Stomach (tissue), 9 donors: ENCODE data around the gene TSPAN3. TPM values are rescaled to one million over a fixed set of nuclear protein-coding genes. Genes with fewer than 3 reads are reported as not detected.

Source experiments
- DNase-seq, 2 donors: peaks; one replicate each; pipeline versions ENCODE4 v3.0.0 to v3.0.0-alpha.2; 2013 to 2019
- H3K27ac ChIP-seq, 5 donors: fragments of 200-600 bp in 4 of 5; sonication (generic) in 4 of 5; one replicate each; pipeline ENCODE4 v1.5.1; 2013 to 2019; ENCODE audit warnings: mild to moderate bottlenecking in 1 of 5, moderate library complexity in 1 of 5
- H3K27me3 ChIP-seq, 3 donors: fragments of 200-600 bp; sonication (generic); one replicate each; pipeline ENCODE4 v1.5.1; 2017 to 2019; ENCODE audit warnings: mixed run types in 1 of 3
- H3K36me3 ChIP-seq, 4 donors: fragments of 200-600 bp; sonication (generic); 1 replicate in 3 of 4; 2 replicates in 1 of 4; pipeline ENCODE4 v1.5.1; 2016 to 2019
- H3K4me1 ChIP-seq, 4 donors: fragments of 200-600 bp; sonication (generic); one replicate each; pipeline ENCODE4 v1.5.1; 2016 to 2019
- H3K4me3 ChIP-seq, 4 donors: fragments of 200-600 bp; sonication (generic) in 3 of 4; one replicate each; pipeline ENCODE4 v1.5.1; 2016 to 2019; ENCODE audit warnings: mild to moderate bottlenecking in 1 of 4
- H3K9me3 ChIP-seq, 4 donors: fragments of 200-600 bp; sonication (generic); one replicate each; pipeline ENCODE4 v1.5.1; 2016 to 2019
- CTCF ChIP-seq, 7 experiments: fragments of 450-650 bp in 4 of 7; fragments of 200-600 bp in 3 of 7; sonication (generic) in 3 of 7; IDR thresholded peaks; one replicate each; pipeline ENCODE4 v1.5.1; 2016 to 2019; ENCODE audit warnings: antibody characterized with exemption in 7 of 7, control low read depth in 2 of 7, mild to moderate bottlenecking in 1 of 7
- EP300 ChIP-seq: sonication (generic); formaldehyde crosslinking; IDR thresholded peaks from one replicate; pipeline ENCODE4 v1.6.1; 2017; ENCODE audit warnings: antibody characterized with exemption
- POLR2A ChIP-seq, 4 donors: fragments of 450-650 bp; IDR thresholded peaks; one replicate each; pipeline ENCODE4 v1.6.1; 2016; ENCODE audit warnings: antibody characterized with exemption in 4 of 4, control low read depth in 2 of 4, mild to moderate bottlenecking in 1 of 4, moderate library complexity in 1 of 4
- POLR2AphosphoS5 ChIP-seq, 3 donors: sonication (generic); formaldehyde crosslinking; IDR thresholded peaks; one replicate each; pipeline ENCODE4 v1.6.1; 2016; ENCODE audit warnings: antibody characterized with exemption in 3 of 3
- WGBS, 5 donors: extraction: QIAGEN DNeasy Blood & Tissue Kit in 3 of 5; methylation state at CpG; one replicate each; pipeline versions ENCODE4 v1.1.5 to v1.1.7; 2013 to 2018; 5-methylcytosine and 5-hydroxymethylcytosine counted together
- intact Hi-C: fragments of 100-400 bp; cut with DNase I; formaldehyde crosslinking; loops from one replicate; pipeline ENCODE4 v1.15.1; 2023; ENCODE audit warnings: low total_unique reads
- polyA plus RNA-seq, 3 donors: library from polyadenylated mRNA; stranded (reverse); fragments of 200-250 nt; gene quantifications; one replicate each; pipeline ENCODE4 v1.2.3, GENCODE V29; 2013
- total RNA-seq, 5 donors: library from RNA; depleted of rRNA; stranded (reverse); fragments of >200 nt; gene quantifications; one replicate each; pipeline versions ENCODE4 v1.1.0 to v1.2.3, GENCODE V29; 2014 to 2016
- donor health status: healthy with polysubstance abuse.
- donor health status: Bipolar disorder and iron deficiency.
- donor health status: healthy.

The TSPAN3 gene
- total and polyA plus RNA-seq, 8 donors: 42.9 to 390 (median 99.7) TPM

- Histone ChIP-seq H3K9me3 (no peaks in the 10 kb centered on the region), H3K36me3 (no peaks in the 10 kb centered on the region), H3K4me3 (no peak overlapping the region), H3K27me3 (no peaks in the 10 kb centered on the region), H3K4me1 (peaks cover 0 to 60% (median 4%) of the 10 kb centered on the region in 4 donors), H3K27ac (no peak overlapping the region)
- TF ChIP-seq POLR2A (IDR thresholded peaks at IDR 0.05): no peak
- no peak for TF ChIP-seq EP300
- TF ChIP-seq POLR2AphosphoS5 (IDR thresholded peaks at IDR 0.05): no peak
- no peak for TF ChIP-seq CTCF (IDR thresholded peaks at IDR 0.05)
- intact Hi-C loops: no loop called here
- no peak for DNase-seq
- WGBS, 5 donors: 83 to 92% (median 91%) methylated on average over 13 to 20 of the region's 20 CpGs
These were observed 52.9 kb downstream of the TSPAN3 start for GRCh38 chr15:77017761-77018720.

GRCh38 chr15:77017091-77017660 lies 53.7 kb downstream of the TSPAN3 start:
- Histone ChIP-seq H3K27ac (no peak overlapping the region), H3K4me1 (peaks cover 0 to 57% (median 4%) of the 10 kb centered on the region in 4 donors), H3K27me3 (no peaks in the 10 kb centered on the region), H3K36me3 (no peaks in the 10 kb centered on the region), H3K4me3 (no peak overlapping the region), H3K9me3 (no peaks in the 10 kb centered on the region)
- WGBS, 5 donors: 85 to 100% (median 90%) methylated on average over 2 to 7 of the region's 7 CpGs
- intact Hi-C loops: no loop called here
- no peak for DNase-seq
- TF ChIP-seq EP300 (no peak), CTCF (IDR thresholded peaks at IDR 0.05) (no peak), POLR2A (IDR thresholded peaks at IDR 0.05) (no peak), POLR2AphosphoS5 (IDR thresholded peaks at IDR 0.05) (no peak)

- intact Hi-C loops: no loop called here
- Histone ChIP-seq H3K27me3 (no peaks in the 10 kb centered on the region), H3K4me3 (no peak overlapping the region), H3K27ac (no peak overlapping the region), H3K36me3 (no peaks in the 10 kb centered on the region), H3K9me3 (no peaks in the 10 kb centered on the region), H3K4me1 (peaks cover 0 to 50% (median 4%) of the 10 kb centered on the region in 4 donors)
- no peak for DNase-seq
- TF ChIP-seq EP300 (no peak), CTCF (IDR thresholded peaks at IDR 0.05) (no peak), POLR2AphosphoS5 (IDR thresholded peaks at IDR 0.05) (no peak), POLR2A (IDR thresholded peaks at IDR 0.05) (no peak)
- WGBS, 5 donors: 84 to 100% (median 89%) methylated on average over 1 to 3 of the region's 3 CpGs
These were observed 54.6 kb downstream of the TSPAN3 start for GRCh38 chr15:77016321-77016695.

- Histone ChIP-seq H3K4me1 (peaks cover 0 to 50% (median 4%) of the 10 kb centered on the region in 4 donors), H3K27me3 (no peaks in the 10 kb centered on the region), H3K9me3 (no peaks in the 10 kb centered on the region), H3K4me3 (no peak overlapping the region), H3K27ac (peak overlapping the region in 1 of 5 donors; percentile 66), H3K36me3 (no peaks in the 10 kb centered on the region)
- intact Hi-C loops: no loop called here
- WGBS, 5 donors: 50 to 67% (median 54%) methylated on average over 8 to 21 of the region's 21 CpGs
- DNase-seq: peak in 1 of 2 donors; percentile 36
- no peak for TF ChIP-seq EP300
- TF ChIP-seq POLR2AphosphoS5 (IDR thresholded peaks at IDR 0.05): no peak
- no peak for TF ChIP-seq CTCF (IDR thresholded peaks at IDR 0.05)
These were observed 55.1 kb downstream of the TSPAN3 start for GRCh38 chr15:77015646-77016320.
